Tongue (tissue), 2 donors: ENCODE results near the gene SFXN5. TPM values are rescaled to one million over a fixed set of nuclear protein-coding genes. Genes with fewer than 3 reads are reported as not detected.
"Not testable (repeated sequence)": the region's sequence is repeated elsewhere in the genome, so short reads cannot be mapped to it uniquely, and the experiment has no call there.

Experiments used
- DNase-seq: peaks from one replicate; pipeline ENCODE4 v3.0.0-alpha.2; 2015
- total RNA-seq: library from RNA; depleted of rRNA; stranded (reverse); fragments of >200 nt; gene quantifications from one replicate; pipeline ENCODE4 v1.2.3, GENCODE V29; 2014

The SFXN5 gene
- total RNA-seq, 1 donor from 2014 or later = 7.3 TPM

DNA sequence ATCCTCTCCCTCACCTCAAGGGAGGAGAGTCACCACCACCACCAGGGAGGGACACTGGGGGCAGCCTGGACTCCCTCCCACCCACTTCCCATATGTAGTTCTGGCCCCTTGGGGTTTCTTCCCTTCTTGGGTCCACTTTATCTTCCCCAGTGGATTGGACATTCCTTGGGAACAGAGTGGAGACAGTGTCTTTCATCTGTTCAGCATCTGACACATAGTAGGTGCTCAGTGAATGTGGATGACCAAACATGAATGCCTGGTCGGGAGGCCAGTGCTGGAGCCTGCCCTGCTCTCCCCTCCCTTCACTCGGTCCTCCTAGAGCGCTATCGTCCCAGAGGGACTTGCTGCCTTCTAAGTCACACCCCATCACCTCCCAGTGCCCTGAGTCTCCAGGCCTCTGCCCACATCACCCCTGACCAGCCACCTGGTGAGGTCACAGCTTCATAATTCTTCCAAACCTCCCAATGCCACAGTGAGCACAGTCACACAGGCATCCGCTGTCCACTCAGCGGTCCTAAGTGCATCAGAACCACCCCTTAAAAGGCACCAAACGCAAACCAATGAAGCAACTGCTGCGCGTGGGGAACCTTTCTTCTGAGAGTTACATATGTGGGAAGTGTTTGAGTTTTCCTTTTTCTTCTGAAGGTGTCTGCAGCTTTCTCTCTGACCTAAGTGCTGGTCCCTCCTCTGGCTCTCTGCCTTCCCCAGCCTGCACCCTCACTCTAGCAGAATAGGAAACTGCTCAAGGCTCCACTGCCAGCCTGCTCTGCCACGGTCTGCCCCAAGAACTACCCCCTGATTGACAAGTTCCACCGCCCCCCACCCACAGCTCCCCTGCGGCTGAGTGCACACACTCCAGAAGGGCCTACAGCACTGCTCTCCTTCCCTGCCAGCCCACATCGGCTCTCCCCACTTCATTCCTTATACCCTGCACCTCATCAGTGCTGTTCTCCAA lies 7.2 kb upstream of the SFXN5 start:
- no peak for DNase-seq

DNA sequence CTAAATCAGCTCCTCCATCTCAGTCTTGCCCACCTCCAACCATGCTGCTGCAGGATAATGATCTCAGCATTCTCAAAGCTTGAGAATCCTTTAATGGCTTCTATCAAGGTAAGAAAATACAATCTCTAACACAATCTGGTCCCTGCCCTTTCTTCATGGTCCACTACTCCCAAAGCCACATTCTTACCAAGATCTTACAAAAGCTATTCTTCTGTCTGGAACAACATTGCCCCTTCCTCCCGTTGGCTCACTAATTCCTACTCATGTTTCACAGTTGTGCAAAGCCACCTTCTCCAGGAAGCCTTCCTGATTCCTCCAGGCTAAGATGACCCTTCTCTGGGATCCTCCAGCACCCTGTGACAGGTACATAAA lies 5.9 kb upstream of the SFXN5 start:
- DNase-seq = no peak

- DNase-seq = no peak
Observed at GRCh38 chr2:73076701-73077423, 5.3 kb upstream of the SFXN5 start.

DNA sequence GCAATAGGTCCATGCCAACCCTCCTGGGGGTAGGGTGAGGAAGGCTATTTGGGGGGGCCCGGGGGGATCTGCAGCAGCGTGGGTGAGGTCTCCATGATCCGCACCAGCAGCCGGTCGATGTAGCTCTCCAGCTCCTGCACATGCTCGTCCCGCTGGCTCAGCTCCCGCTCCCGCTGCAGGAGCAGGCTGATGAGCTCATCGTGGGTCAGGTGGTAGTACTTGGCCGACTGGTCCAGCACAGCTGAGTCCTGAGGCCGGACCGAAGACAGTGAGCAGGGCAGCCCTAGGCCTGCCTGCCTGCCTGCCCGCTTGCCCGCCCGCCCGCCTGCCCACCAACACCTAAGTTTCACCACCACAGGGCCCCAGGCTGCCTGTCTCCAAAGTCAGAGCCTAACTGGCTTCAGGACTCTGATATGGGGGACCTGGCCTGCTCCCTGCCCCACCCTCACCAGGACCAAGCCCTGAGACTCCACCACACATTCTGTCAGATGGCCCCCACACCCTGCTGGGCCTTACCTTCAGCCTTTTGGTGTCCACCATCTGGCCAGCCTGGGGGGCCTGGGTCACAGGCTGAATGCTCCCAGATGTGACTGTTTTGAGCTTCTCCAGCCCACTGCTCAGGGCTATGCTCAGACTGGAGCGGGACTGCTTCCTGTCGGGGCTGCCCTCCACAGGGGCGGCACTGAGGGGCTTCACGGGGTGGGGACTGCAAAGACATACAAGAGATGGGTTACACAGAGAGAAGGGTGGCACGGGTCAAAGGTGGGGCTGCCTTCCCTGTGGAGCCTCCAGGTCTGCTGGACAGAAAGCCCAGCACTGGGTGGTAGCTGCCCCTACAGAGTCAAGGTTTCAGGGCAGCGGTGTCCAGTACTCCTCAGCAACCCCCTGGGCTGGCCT lies 4.2 kb upstream of the SFXN5 start:
- peak; percentile 67 for DNase-seq

GRCh38 chr2:73074110-73075069 lies 2.9 kb upstream of the SFXN5 start:
- DNase-seq = no peak

- DNase-seq = no peak
Observed at GRCh38 chr2:73072416-73072815, 904 bp upstream of the SFXN5 start.

GRCh38 chr2:73072129-73072395 lies 550 bp upstream of the SFXN5 start:
- DNase-seq = peak; percentile 42

DNA sequence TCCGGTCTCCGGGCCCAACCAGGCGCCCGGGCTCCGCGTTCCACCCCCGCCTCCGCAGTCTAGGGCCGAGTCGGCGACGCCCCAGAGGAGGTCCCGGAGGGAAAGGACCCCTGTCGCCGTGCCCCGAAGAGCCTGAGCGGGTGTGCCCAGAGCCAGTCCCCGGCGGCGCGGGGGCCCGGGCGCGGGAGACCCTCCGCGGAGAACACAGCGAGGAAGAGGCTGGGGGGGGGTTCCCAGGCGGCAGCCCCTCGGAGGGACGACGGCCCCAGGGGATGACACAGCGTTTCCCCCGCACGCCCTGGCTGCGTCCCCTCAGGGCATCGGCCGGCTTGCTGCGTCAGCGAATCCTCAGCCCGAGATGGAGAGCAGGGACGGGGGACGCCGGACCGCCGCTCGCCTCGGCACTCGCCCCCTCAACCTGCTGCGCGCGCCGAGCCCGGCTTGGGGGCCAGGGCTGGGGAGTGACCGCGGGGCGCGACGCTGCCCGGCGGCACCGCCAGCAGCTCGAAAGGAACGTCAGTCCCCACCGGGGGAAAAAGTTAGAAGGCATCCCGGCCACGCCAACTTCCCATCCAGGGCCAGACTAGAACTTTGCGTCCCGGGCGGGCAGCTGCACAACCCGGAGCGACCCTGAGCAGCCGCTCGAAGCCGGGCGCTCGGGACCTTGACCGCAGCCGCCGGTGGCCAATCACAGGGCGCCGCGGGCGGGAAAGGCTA lies 711 bp downstream of the SFXN5 start:
- peak; percentile 38 for DNase-seq

DNA sequence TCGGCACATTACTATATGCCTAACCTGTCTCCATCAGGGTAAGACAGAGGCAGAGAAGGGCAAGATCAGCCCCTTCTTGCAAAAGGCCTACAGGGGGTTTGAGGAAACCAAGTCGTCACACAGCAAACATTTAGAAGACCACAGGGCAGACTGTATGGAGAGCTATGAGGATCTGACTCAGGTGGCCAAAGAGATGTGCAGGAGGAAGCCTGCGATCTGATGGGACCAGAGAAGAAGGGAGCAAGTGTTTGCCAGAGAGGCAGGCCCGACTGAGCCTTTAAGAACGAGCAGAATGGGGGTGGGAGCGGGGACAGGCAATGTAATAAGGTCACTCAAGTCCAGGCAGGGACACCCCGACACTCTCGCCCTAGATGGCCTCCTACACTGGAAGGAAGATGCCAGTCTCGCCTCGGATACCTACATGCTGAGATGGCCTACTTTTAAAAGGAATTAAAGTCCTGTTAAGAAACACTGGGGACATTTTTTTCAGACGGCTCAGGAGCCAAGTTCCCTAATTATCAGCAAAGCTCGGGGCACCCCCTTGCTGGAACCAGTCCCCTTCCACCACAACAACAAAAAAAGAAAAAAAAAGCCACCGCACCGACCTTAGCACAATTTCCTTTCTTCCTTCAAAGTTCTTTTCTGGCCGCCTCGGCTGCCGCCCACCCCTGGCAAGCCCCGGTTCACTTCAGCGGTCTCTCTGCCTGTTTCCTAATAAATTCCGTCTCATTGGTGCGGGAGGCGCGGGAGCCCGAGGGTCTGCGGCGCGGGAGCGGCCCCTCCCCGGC lies 1.5 kb downstream of the SFXN5 start:
- DNase-seq = no peak

DNA sequence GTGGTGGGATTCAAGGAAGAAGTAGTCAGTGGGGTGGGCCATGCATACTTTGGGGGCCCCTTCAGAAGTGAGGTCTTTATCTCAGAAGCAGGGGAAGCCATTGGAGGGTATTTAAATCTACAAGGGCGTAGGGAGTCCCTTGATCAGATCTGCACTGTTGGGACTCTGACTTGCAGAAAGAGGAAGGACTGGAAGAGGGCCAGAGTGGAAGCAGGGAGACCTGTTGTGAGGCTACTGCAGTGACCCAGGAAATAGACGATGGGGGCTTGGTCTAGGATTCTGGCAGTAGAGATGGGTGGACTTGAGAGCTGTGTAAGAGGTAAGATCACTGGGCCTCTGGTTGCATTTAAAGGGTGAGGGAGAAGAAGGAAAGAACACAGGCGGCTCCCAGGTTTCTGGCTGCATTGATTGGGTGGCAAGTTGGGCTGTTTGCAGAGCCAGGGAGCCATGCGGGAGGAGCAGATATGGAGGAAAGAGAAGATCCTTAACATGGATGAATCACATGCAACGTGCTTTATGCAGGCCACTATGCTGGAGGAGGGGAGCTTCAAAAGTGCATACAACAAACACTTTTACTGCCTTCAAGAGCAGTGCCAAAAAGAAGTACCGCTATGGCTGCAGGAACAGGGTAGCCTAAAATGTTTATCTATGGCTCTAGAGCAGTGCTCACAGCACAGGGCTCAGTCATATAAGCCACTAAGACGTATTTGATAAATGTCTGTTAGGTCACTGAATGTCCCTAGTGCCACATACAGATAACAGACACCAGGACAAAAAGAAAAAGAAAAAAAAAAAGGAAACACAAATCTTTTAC lies 2.3 kb downstream of the SFXN5 start:
- DNase-seq = no peak

GRCh38 chr2:73068147-73068546 lies 3.4 kb downstream of the SFXN5 start:
- no peak for DNase-seq

GRCh38 chr2:73067043-73067442 lies 4.5 kb downstream of the SFXN5 start:
- DNase-seq = no peak

DNA sequence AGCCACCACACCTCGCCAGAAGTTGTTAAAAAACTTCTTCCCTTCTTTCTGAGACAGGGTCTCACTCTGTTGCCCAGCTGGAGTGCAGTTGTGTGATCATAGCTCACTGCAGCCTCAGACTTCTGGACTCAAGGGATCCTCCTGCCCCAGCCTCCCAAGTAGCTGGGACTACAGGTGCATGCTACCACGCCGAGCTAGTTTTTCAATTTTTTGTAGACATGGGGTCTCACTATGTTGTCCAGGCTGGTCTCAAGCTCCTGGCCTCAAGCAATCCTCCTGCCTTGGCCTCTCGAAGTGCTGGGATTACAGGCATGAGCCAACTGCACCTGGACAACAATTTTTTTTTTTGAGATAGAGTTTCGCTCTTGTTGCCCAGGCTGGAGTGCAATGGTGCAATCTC lies 6.4 kb downstream of the SFXN5 start:
- not testable (repeated sequence) for DNase-seq

- DNase-seq = no peak
Observed at GRCh38 chr2:73063909-73064875, 7.3 kb downstream of the SFXN5 start.

DNA sequence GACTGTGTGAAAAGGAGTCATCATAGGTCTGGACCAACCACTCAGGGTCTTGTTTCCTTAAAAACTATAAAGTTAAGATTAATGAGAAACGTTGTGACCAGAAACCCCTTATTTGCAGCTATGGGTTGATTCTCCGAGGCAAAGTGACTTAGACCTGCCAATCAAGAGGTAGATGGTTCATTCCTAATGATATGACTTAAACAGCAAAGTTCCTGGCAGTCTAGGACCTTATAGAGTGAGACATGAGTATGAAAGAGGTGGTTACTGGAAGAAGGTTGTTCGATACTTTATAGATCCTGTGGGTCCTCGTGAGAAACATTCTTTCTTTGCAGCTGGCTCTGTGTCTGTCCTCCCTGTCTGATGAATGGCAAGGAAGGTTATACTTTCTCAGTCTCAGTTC lies 8.0 kb downstream of the SFXN5 start:
- DNase-seq = no peak

GRCh38 chr2:73059106-73059505 lies 12.4 kb downstream of the SFXN5 start:
- DNase-seq = no peak

- DNase-seq = no peak
Observed at GRCh38 chr2:73054980-73055379, 16.5 kb downstream of the SFXN5 start.
